GM21723 (cell line): ENCODE results near the gene MRPS18C.
"Not testable (repeated sequence)": the region's sequence is repeated elsewhere in the genome, so short reads cannot be mapped to it uniquely, and the experiment has no call there.

Source experiments
- ATAC-seq: cut with Tn5 transposase; IDR thresholded peaks from one replicate; pipeline ENCODE4 v1.9.1; 2021; ENCODE audit warnings: mild to moderate bottlenecking, moderate library complexity; ENCODE audit not compliant: unreplicated experiment

The MRPS18C gene

DNA sequence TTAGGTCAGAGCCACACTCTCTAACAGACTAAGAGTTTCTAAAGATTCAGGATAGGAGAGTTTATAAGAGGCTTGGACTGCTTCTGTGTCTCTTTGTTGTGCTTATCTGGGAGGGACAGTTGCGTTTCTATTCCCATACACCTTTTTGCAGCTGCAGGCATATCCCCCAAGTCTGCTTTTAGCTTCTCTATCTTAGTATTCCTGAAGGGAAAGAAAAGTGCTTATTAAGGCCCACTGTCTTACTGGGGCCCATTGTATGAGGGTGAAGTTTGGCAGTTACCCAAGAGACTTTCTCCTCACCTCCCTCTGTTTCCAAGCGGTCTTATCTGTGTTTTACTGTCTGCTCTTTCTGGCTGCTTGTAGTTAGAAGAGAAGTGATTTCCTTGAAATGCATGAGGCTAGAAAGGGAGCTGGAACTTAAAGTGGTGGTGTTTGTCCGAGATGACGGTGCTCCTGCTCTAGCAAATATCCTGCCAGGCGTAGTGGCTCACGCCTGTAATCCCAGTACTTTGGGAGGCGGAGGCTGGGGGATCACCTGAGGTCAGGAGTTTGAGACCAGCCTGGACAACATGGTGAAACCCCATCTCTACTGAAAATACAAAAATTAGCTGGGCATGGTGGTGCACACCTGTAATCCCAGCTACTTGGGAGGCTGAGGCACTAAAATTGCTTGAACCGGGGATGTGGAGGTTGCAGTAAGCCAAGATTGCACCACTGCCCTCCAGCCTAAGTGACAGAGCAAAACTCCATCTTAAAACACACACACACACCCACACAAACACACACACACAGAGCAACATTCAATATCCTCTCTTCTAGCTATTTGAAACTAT is 40.4 kb downstream of the MRPS18C start:
- not testable (repeated sequence) for ATAC-seq

DNA sequence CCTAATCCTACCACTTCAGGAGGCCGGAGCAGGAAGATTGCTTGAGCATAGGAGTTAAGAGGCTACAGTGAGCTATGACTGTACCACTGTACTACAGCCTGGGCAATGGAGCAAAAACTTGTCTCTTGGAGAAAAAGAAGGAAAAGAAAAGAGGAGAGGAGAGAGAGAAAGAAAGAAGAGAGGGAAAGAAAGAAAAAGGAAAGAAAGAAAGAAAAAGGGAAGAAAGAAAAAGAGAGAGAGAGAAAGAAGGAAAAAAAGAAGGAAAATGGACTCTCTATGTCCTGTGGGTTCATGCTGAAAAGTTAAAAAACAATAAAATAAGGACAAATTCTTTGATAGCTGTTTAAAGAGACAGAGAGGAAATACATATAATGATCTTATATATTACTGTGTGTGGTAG is 42.3 kb downstream of the MRPS18C start:
- no peak for ATAC-seq

DNA sequence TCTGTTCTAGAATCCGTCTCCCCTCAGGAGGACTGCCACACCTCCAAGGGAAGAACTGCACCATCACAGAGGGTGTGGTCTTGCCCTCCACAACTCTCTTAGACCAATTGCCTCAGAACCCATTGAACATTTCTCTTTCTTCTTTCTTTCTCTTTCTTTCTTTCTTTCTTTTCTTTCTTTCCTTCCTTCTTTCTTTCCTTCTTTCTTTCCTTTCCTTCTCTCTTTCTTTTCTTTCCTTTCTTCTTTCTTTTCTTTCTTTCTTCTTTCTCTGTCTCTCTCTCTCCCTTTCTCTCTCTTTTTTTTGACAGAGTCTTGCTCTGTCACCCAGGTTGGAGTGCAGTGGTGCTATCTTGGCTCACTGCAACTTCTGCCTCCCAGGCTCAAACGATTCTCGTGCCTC is 45.8 kb downstream of the MRPS18C start:
- ATAC-seq: not testable (repeated sequence)

DNA sequence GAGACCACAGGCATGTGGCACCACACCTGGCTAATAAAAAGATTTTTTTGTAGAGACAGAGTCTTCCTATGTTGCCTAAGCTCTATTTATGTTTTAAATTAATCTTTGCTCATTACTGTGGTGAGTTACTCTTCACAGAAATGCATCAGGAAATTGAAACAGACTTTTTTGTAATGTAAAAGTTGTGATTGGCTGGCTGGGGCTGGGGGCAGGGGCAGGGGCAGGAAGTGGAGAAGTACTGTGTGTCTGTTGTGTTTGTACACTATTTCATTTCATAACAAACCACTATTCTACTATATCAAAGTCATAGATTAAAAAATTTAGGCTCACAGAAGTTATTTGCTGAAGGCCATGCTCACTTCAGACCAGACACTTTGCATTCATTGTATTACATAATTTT is 48.1 kb downstream of the MRPS18C start:
- ATAC-seq: no peak

DNA sequence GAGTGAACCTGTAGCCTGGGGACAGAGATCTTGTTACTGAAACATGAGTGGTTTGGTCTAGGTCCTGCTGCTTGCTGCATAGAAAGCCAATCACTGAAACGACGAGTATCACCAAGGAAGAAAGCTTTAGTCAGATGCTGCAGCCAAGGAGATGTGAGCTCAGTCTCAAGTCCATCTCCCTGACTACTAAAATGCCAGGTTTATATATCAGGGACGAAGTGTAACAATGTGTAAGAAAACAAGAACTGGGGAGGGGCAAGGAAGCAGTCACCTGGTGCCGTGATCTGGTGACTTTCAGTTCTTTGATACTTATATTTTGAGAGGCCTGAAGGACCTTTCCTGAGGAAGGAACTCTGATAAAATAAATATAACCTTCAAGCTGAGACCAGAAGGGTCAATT is 48.6 kb downstream of the MRPS18C start:
- ATAC-seq: no peak

DNA sequence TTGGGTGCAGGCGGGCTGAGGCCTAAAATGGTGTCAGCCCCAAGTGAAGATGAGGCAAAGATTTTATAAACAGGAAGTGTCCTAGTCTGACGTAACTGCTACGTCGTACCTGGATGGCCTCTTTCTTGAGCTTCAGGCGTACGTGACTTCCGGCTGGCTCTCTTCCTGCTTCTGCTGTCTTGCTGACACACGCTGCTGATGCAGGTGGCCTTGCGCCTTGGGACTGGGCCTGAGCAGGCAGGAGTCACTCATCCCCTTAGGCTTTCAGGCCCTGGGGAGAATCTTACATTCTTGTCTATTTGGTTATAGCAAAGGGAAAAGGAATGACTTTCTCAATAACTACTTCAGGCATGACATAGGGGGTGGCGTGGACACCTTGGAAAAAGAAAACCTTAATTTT is 49.1 kb downstream of the MRPS18C start:
- ATAC-seq: no peak

DNA sequence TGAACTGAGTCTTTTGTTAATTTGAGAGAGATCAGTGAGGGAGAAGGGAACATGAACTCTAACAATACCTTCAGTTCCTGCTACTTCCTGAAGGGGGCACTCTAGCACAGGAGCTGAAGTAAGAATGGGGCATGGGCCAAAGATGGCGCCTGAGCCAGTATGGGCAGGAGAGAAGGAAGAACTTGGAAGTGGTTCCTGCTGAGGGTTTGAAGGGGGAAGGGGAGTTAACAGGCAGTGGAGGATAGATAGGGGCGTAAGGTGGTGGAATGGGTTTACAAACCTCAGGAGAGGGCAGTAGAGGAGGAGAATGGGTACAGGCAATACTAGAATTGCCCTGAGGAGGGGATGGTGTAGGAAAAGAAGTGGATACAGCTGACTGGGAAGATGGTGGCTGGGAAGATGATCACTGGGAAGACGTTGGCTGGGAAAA is 53.3 kb downstream of the MRPS18C start:
- not testable (repeated sequence) for ATAC-seq

DNA sequence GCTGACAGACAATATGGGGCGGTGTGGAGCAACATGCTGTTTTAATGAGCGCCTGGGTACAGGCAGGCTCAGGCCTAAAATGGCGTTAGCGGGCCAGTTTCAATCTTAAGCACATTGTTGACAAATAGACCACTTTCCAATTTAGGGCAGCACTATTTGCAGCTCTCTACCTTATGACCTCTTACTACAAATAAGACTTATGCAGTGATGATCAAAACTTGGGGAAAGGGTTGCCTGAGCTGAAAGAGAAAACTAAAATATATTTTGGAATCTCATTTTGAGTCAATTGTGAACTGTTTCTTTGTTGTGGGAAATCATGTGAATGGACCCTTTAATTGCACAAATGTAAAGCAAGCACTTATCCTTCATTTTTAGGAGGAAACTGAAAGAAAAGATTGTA is 54.6 kb downstream of the MRPS18C start:
- ATAC-seq: no peak
